HG03280 (cell line): Measurements from ENCODE around the gene TMPRSS4.
"Not testable (repeated sequence)": the region's sequence is repeated elsewhere in the genome, so short reads cannot be mapped to it uniquely, and the experiment has no call there.

Experiments
- ATAC-seq: cut with Tn5 transposase; IDR thresholded peaks from one replicate; pipeline ENCODE4 v1.9.1; 2021; ENCODE audit warnings: mild to moderate bottlenecking, moderate library complexity; ENCODE audit not compliant: unreplicated experiment

TMPRSS4 gene

DNA sequence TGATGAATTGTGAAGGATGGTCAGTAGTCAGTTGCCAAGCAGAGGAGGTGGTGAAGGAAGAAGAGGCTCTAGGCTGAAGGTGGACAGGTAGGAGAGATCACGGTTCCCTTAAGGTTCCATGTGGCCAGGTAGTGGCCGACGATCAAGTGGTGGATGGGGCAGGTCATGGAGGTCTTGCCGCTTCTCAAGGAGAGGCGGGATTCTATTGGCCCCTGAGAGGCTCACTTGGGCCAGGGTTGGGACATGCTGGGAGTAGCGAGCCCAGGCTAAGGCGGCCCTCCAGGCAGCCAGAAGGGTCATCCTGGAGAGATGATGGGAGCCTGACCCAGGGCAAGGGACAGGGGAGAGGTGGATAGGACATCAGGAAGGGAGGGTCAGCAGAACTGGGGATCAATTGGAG is 20.9 kb upstream of the TMPRSS4 start:
- no peak for ATAC-seq

DNA sequence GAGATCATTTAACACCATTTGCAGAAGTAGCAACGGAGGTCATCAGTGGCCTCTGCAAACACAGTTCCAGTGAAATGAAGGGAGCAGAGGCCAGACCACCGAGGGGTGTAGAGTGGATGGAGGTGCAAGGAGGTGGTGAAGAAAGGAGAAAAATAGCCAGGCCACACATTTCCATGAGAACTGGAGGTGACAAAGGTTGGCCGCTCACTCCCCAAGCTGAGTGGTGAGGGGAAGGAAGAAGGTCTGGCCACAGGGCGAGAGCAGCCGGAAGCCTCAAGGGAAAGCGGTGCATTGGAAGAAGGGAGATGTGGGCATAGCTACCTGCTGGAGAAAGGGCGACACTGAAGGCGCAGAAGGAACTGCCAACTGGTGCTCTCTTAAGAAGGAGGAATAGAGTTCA is 20.1 kb upstream of the TMPRSS4 start:
- no peak for ATAC-seq

- ATAC-seq: no peak
These were observed 19.4 kb upstream of the TMPRSS4 start for GRCh38 chr11:118057251-118058145.

DNA sequence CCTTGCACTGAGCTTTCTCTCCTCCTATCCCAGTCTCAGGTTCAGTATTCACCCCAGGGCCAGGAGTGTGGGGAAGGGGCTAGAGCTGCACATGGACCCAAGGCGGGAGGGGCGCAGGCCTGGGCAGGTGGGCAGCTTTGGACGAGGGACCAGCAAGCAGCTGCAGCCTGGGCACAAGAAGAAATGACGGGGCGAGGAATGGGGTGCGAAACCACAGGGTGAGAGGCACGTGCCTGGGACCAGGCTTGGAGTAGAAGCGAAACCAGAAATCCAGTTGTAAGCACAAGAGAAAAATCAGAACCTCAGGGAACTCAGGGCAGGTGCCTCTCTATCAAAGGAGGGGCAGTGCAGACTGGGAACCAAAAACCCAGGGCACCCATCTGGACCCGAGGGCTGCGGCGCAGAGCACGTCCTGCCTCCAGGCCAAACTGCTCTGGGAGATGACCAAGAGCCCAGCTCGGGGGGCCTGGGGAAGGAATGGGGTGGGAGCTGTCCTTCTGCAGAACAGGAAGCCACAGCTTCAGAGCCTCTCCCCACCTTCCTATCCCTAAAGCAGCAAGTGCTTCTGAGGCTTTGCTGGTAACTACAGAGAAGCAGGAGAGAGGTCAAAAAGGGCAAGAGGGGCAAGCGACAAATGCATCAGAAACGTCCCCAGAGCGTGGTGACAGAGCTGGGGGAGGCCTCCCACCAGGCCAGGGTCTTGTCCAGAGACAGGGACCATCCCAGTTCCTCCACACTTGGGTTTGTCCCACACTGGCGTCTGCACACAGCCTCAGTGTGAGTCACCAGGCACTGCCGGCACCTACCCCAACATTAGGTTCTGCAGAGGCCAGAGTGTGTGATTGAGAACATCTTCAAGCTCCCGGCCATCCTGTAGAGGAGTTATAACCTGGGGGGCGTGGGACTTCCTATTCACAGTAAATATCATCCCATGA is 18.3 kb upstream of the TMPRSS4 start:
- ATAC-seq: no peak

GRCh38 chr11:118059246-118059940 is 17.5 kb upstream of the TMPRSS4 start:
- ATAC-seq: no peak

- ATAC-seq: no peak
These were observed 16.7 kb upstream of the TMPRSS4 start for GRCh38 chr11:118060081-118060661.

GRCh38 chr11:118060869-118061268 is 16.0 kb upstream of the TMPRSS4 start:
- no peak for ATAC-seq

GRCh38 chr11:118061586-118062125 is 15.2 kb upstream of the TMPRSS4 start:
- no peak for ATAC-seq

DNA sequence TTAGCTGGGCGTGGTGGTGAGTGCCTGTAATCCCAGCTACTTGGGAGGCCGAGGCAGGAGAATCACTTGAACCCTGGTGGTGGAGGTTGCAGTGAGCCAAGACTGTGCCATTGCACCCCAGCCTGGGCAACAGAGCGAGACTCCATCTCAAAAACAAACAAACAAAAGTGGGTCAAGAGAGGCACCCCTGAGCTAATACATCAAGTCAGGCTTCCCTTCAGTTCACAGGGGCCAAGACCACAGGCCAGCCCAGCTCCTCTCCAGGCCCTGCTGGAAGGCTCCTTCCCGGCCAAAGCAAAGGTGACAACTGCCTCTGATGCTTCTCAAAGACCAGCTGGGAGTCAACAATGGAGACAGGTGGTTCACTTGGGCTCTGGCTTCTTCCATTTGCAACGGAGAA is 14.7 kb upstream of the TMPRSS4 start:
- ATAC-seq: not testable (repeated sequence)

- ATAC-seq: not testable (repeated sequence)
These were observed 14.2 kb upstream of the TMPRSS4 start for GRCh38 chr11:118062631-118063030.

GRCh38 chr11:118064956-118065355 is 11.9 kb upstream of the TMPRSS4 start:
- ATAC-seq: no peak

- ATAC-seq: no peak
These were observed 11.5 kb upstream of the TMPRSS4 start for GRCh38 chr11:118065384-118065783.

- no peak for ATAC-seq
These were observed 9.9 kb upstream of the TMPRSS4 start for GRCh38 chr11:118067006-118067405.

GRCh38 chr11:118068206-118068944 is 8.5 kb upstream of the TMPRSS4 start:
- ATAC-seq: no peak

- no peak for ATAC-seq
These were observed 7.8 kb upstream of the TMPRSS4 start for GRCh38 chr11:118068945-118069612.

DNA sequence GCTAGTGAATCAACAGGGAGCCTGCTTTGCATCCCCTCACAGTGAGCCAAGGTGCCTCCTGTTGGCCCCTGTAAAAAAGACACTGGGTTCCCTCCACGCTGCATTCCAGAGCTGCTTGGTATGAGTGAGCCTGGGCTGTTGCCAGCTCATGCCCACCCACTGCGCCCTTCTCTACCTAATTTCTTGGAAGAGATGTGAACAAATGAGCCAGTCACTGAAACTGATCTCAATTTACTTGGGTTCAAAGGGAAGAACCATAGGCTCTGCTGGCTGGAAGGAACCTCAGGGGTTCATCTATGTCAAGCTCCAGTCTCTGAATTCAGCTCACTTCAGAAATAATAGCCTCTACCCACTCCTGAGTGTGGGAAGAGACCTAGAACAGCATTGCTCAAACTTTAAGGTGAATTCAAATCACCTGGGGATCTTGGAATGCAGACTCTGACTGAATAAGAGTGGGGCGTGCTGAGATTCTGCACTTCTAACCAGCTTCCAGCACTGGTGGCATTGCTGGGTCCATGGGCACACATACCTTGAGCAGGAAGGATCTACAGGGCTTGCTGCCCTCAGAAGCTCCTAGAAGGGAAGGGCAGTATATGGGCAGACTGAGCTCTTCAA is 5.4 kb upstream of the TMPRSS4 start:
- ATAC-seq: no peak

DNA sequence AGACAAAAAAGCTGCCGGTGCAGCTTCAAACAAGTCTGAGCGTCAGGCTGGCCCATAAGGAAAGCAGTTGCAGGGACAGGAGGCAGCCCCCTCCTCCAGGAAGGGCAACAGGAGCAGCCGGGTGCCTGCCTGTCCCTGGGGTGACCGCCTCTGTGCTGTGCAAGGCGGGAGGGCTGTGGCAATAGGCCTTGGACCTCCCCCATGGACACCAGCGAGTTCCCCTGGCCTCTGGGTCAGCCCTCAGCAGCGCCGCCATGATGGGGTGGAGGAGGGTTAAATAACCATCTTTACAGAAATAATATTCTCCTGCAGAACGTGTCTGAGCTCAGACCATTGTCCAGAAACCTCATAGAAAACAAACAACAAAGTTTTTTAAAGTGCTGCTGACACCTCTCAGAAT is 3.3 kb upstream of the TMPRSS4 start:
- no peak for ATAC-seq

- no peak for ATAC-seq
These were observed 2.7 kb upstream of the TMPRSS4 start for GRCh38 chr11:118074091-118074685.
